K562 (cell line): Measurements from ENCODE around the gene MALAT1. TPM values are rescaled to one million over a fixed set of nuclear protein-coding genes. Genes with fewer than 3 reads are reported as not detected.

Experiments
- ATAC-seq: fragments of 200-7000 bp; cut with Tn5 transposase; 3 replicates; pipeline ENCODE4 v1.9.1; 2020; ENCODE audit warnings: moderate library complexity
- BruUV-seq: library from RNA; stranded (reverse); fragments of 400-500 nt; replicated peaks from 2 replicates; lab custom pipeline; 2021; lab: Mats Ljungman, UMichigan
- CTCF ChIA-PET: fragments of 300-600 bp; formaldehyde crosslinking; extraction: SDS; loops from one replicate; lab custom pipeline; 2021; ENCODE audit warnings: low intra/inter-chr PET ratio; lab: Yijun Ruan, JAX
- POLR2A ChIA-PET: fragments of 300-600, 350-650 bp; sonication (Branson Sonifier 250); formaldehyde crosslinking; extraction: SDS; loops from one replicate; lab custom pipeline; 2021; ENCODE audit warnings: antibody characterized with exemption, inconsistent platforms; lab: Yijun Ruan, JAX
- DNase-seq, 4 experiments: peaks; one replicate each; pipeline versions ENCODE4 v3.0.0 to v3.0.0-alpha.2; 2011 to 2018; ENCODE audit warnings: low spot score in 3 of 4, mixed read lengths in 3 of 4; ENCODE audit errors: extremely low read depth in 1 of 4
- FAIRE-seq: peaks from 2 replicates; lab custom pipeline; 2011; peaks lifted over from hg19 to GRCh38; lab: Jason Lieb, UNC
- H2AFZ ChIP-seq: 2 replicates; pipeline ENCODE4 v1.6.0; 2011; ENCODE audit warnings: low read depth, low read length, control low read depth, inconsistent platforms
- H3K27ac ChIP-seq: fragments of 200-600 bp; 3 replicates; pipeline ENCODE4 v1.8.0; 2011; ENCODE audit warnings: low read depth, mild to moderate bottlenecking, control low read depth, inconsistent platforms, low read length, moderate library complexity, mixed read lengths; ENCODE audit errors: extremely low read depth
- H3K27me3 ChIP-seq, 2 experiments: fragments of 300-600 bp in 1 of 2; 2 replicates in 1 of 2; 3 replicates in 1 of 2; pipeline versions ENCODE4 v1.6.0 to v1.8.0; 2011; ENCODE audit warnings: inconsistent platforms in 2 of 2, low read length in 2 of 2, mild to moderate bottlenecking in 1 of 2, mixed read lengths in 1 of 2, moderate library complexity in 1 of 2; ENCODE audit not compliant: control insufficient read depth in 2 of 2, insufficient read depth in 2 of 2
- H3K36me3 ChIP-seq: fragments of 300-600 bp; 3 replicates; pipeline ENCODE4 v1.8.0; 2011; ENCODE audit warnings: mild to moderate bottlenecking, low read length, inconsistent platforms; ENCODE audit not compliant: control insufficient read depth, insufficient read depth
- H3K4me1 ChIP-seq, 2 experiments: fragments of 200-600 bp in 1 of 2; replicated peaks in 1 of 2; 2 replicates in 1 of 2; 3 replicates in 1 of 2; pipeline versions ENCODE4 v1.5.1 to v1.8.0; 2011; ENCODE audit warnings: inconsistent platforms in 2 of 2, low read length in 2 of 2, mild to moderate bottlenecking in 1 of 2, mixed read lengths in 1 of 2, moderate library complexity in 1 of 2; ENCODE audit not compliant: control insufficient read depth in 2 of 2, insufficient read depth in 2 of 2
- H3K4me2 ChIP-seq: 2 replicates; pipeline ENCODE4 v1.6.1; 2011; ENCODE audit warnings: low read length, control low read depth, inconsistent platforms, mixed read lengths; ENCODE audit not compliant: insufficient read depth
- H3K4me3 ChIP-seq: fragments of 200-600 bp; sonication (generic), shearing (Covaris generic); 2 replicates; pipeline ENCODE4 v1.5.1; 2016; ENCODE audit warnings: control low read depth, inconsistent platforms
- H3K79me2 ChIP-seq: fragments of 200-600 bp; 3 replicates; pipeline ENCODE4 v1.8.0; 2011; ENCODE audit warnings: low read length, inconsistent platforms; ENCODE audit not compliant: control insufficient read depth, insufficient read depth
- H3K9ac ChIP-seq, 2 experiments: 2 replicates each; pipeline versions ENCODE4 v1.6.0 to v1.6.1; 2011; ENCODE audit warnings: low read depth in 2 of 2, low read length in 2 of 2, control low read depth in 1 of 2, inconsistent platforms in 1 of 2, mild to moderate bottlenecking in 1 of 2, mixed read lengths in 1 of 2; ENCODE audit not compliant: insufficient read depth in 1 of 2
- H3K9me1 ChIP-seq: one replicate; pipeline ENCODE4 v1.6.0; 2011; ENCODE audit warnings: inconsistent platforms, mild to moderate bottlenecking, low read length, moderate library complexity; ENCODE audit not compliant: control insufficient read depth, insufficient read depth
- H3K9me3 ChIP-seq: replicated peaks from 2 replicates; pipeline ENCODE4 v1.5.1; 2011; ENCODE audit warnings: low read depth, low read length, inconsistent platforms; ENCODE audit not compliant: control insufficient read depth, insufficient read depth
- H4K20me1 ChIP-seq: replicated peaks from 2 replicates; pipeline ENCODE4 v1.6.1; 2011; ENCODE audit warnings: low read length, inconsistent platforms, mixed read lengths; ENCODE audit not compliant: control insufficient read depth, insufficient read depth
- CEBPB ChIP-seq: fragments of 450-650 bp; IDR thresholded peaks from 2 replicates; pipeline ENCODE4 v1.6.1; 2016; ENCODE audit warnings: missing genetic modification characterization, missing compliant biosample characterization
- KLF13 ChIP-seq: fragments of 450-650 bp; IDR thresholded peaks from 2 replicates; pipeline ENCODE4 v1.6.1; 2016; ENCODE audit warnings: missing genetic modification characterization, low read depth, mild to moderate bottlenecking, missing compliant biosample characterization, moderate library complexity, borderline replicate concordance
- ZFP30 ChIP-seq: fragments of 250-450 bp; sonication (Bioruptor Pico); IDR thresholded peaks from 2 replicates; pipeline ENCODE4 v1.8.0; 2022; ENCODE audit warnings: moderate library complexity, mild to moderate bottlenecking, inconsistent platforms, borderline replicate concordance
- ZNF512 ChIP-seq: IDR thresholded peaks from 2 replicates; pipeline ENCODE4 v1.6.1; 2016; ENCODE audit warnings: missing genetic modification characterization, missing compliant biosample characterization
- ZNF583 ChIP-seq: fragments of 250-450 bp; sonication (Bioruptor Pico); IDR thresholded peaks from 2 replicates; pipeline ENCODE4 v1.4.0; 2020
- ZNF592 ChIP-seq: fragments of 450-650 bp; IDR thresholded peaks from 2 replicates; pipeline ENCODE4 v1.6.1; 2017; ENCODE audit warnings: antibody characterized with exemption, mild to moderate bottlenecking
- ZNF699 ChIP-seq: fragments of 250-450 bp; sonication (Bioruptor Pico); IDR thresholded peaks from 2 replicates; pipeline ENCODE4 v1.8.0; 2021; ENCODE audit warnings: mild to moderate bottlenecking, moderate library complexity; ENCODE audit not compliant: insufficient replicate concordance
- WGBS: fragments of 100-300 bp; shearing (Covaris generic); methylation state at CpG from one replicate; pipeline ENCODE4 v1.1.6; 2016; ENCODE audit warnings: low coverage, mixed read lengths; ENCODE audit not compliant: insufficient coverage; ENCODE audit errors: missing lambda C conversion rate; 5-methylcytosine and 5-hydroxymethylcytosine counted together
- in situ Hi-C: fragments of 300-500 bp; cut with MboI; formaldehyde crosslinking; loops from 4 replicates; pipeline ENCODE4 v1.15.0; 2018; ENCODE audit warnings: inconsistent platforms, mixed read lengths
- intact Hi-C: fragments of 100-400 bp; cut with micrococcal nuclease; formaldehyde crosslinking; loops from 2 replicates; pipeline ENCODE4 v1.14.2; 2022
- polyA plus RNA-seq, 8 experiments: library from polyadenylated mRNA; depleted of rRNA in 4 of 8; stranded (reverse) in 5 of 8; unstranded in 3 of 8; fragments of >200 nt; fragmentation: Nextera tagmentation in 2 of 8; fragmentation: Illumina TruSeq in 1 of 8; extraction: Ambion mirVana in 2 of 8; extraction: Trizol in 1 of 8; gene quantifications; 2 replicates each; pipeline versions ENCODE4 v1.2.1 to v1.2.3, GENCODE V29; 2011 to 2014; ENCODE audit warnings: inconsistent platforms in 1 of 8, missing spikeins in 1 of 8
- total RNA-seq, 7 experiments: library from RNA; depleted of rRNA in 6 of 7; stranded (reverse); fragments of >200 nt in 6 of 7; fragmentation: Illumina TruSeq in 2 of 7; extraction: Trizol in 2 of 7; gene quantifications; 2 replicates each; pipeline versions ENCODE4 v1.2.1 to v1.2.3, GENCODE V29; 2011 to 2021; ENCODE audit warnings: low replicate concordance in 1 of 7

MALAT1 gene
- total and polyA plus RNA-seq, 9 of the 15 experiments (the other 6 are each of a cell fraction or from before 2014, with no cell fraction given): 363 to 8,715 (median 2,351) TPM

- no peak for TF ChIP-seq ZNF512
- TF ChIP-seq ZNF699 (CRISPR knock-in tag): no peak
- no peak for TF ChIP-seq CEBPB (tag)
- TF ChIP-seq ZFP30: no peak
These were observed 9.7 kb upstream of the MALAT1 start (continued) for GRCh38 chr11:65489035-65489705.

- in situ Hi-C loops: no loop called here
- Histone ChIP-seq H3K9me3 (no peaks in the 10 kb centered on the region), H3K4me2 (peak overlapping the region; percentile 34), H3K27ac (peak overlapping the region; percentile 54; the same call in 2 of the 3 replicates), H3K9me1 (peaks cover 6% of the 10 kb centered on the region), H3K4me1 (peaks cover 71 to 86% of the 10 kb centered on the region in 2 experiments), H3K9ac (peak overlapping the region; percentile 52 to 85; a peak in 2 of 4 replicates), H3K27me3 (no peaks in the 10 kb centered on the region), H2AFZ (peak overlapping the region; percentile 76), H3K79me2 (peaks cover 39% of the 10 kb centered on the region), H3K4me3 (no peak overlapping the region), H4K20me1 (no peaks in the 10 kb centered on the region), H3K36me3 (no peaks in the 10 kb centered on the region)
- 44% methylated on average over 8 of the region's 8 CpGs for WGBS
- TF ChIP-seq ZNF592: 0 out of 2 replicates have a peak, but pooled peaks have one; percentile 24
- no peak for TF ChIP-seq KLF13
- 0 out of 2 replicates have a peak, but pooled peaks have one; percentile 37 for TF ChIP-seq ZNF583 (CRISPR knock-in tag)
- ATAC-seq: no peak
- FAIRE-seq: no peak
- intact Hi-C loops: no loop called here
- ChIA-PET POLR2A (interaction anchor here (0.6 to 27.6 kb wide), 5 partner anchors 13 to 1135 kb away, joined by 3 to 2118 read pairs (median 704); partner anchors contain the start of genes MALAT1 and NEAT1), CTCF (no interaction called here)
- peak in 1 of 4 experiments; percentile 26 for DNase-seq
- BruUV-seq: no TSS peak
These were observed 9.0 kb upstream of the MALAT1 start for GRCh38 chr11:65489706-65490320.
